Measurements from ENCODE around the gene RASAL1.

Gene RASAL1

GRCh38 chr12:113077859-113078255 lies 57.7 kb downstream of the RASAL1 start (continued):
- TF ChIP-seq ZBTB49 (tag by site-specific recombination; IDR thresholded peaks at IDR 0.05; ENCODE audit: low read depth): no peak
- TF ChIP-seq ZNF624 (tag by site-specific recombination; IDR thresholded peaks at IDR 0.05): no peak
- TF ChIP-seq ZNF391 (tag by site-specific recombination; IDR thresholded peaks at IDR 0.05; ENCODE audit: borderline replicate concordance, low read depth): no peak
- TF ChIP-seq ZNF473 (tag by site-specific recombination; IDR thresholded peaks at IDR 0.05): no peak
- TF ChIP-seq ZNF302 (tag by site-specific recombination; IDR thresholded peaks at IDR 0.05; ENCODE audit: low read depth): no peak
- TF ChIP-seq ZNF549 (tag by site-specific recombination; IDR thresholded peaks at IDR 0.05): no peak
- TF ChIP-seq KLF16 (tag by site-specific recombination; IDR thresholded peaks at IDR 0.05): no peak
- TF ChIP-seq ZNF221 (tag by site-specific recombination; IDR thresholded peaks at IDR 0.05; ENCODE audit: borderline replicate concordance): no peak
- TF ChIP-seq ZNF621 (tag by site-specific recombination; IDR thresholded peaks at IDR 0.05): no peak
- no peak for TF ChIP-seq ZNF148 (tag by site-specific recombination; IDR thresholded peaks at IDR 0.05; ENCODE audit: borderline replicate concordance)
- no peak for TF ChIP-seq KLF17 (tag by site-specific recombination; IDR thresholded peaks at IDR 0.05)
- no peak for TF ChIP-seq ZNF518A (tag by site-specific recombination; conservative IDR thresholded peaks at IDR 0.05; ENCODE audit: low read depth)

GRCh38 chr12:113077057-113077858 lies 58.3 kb downstream of the RASAL1 start:
- ChIA-PET CTCF (no interaction called here), POLR2A (no interaction called here)
- Histone ChIP-seq H3K4me3 (ENCODE audit: low read depth, low read length) (no peak overlapping the region), H3K4me1 (ENCODE audit: control insufficient read depth, insufficient read depth, low read length) (no peaks in the 10 kb centered on the region), H3K27ac (ENCODE audit: extremely low read depth, low read depth, low read length) (no peak overlapping the region), H3K9me3 (ENCODE audit: control insufficient read depth, insufficient read depth, low read depth, low read length) (no peaks in the 10 kb centered on the region), H3K36me3 (ENCODE audit: control insufficient read depth in 2 of 2, insufficient read depth in 1 of 2, low read length in 2 of 2) (no peaks in the 10 kb centered on the region)
- TF ChIP-seq ZNF785 (tag by site-specific recombination; IDR thresholded peaks at IDR 0.05) (no peak), ZNF341 (tag by site-specific recombination; IDR thresholded peaks at IDR 0.05; ENCODE audit: low read depth) (no peak)
